Cardiac fibroblast (primary cell): ENCODE data around the gene GNGT2.
"Not testable (repeated sequence)": the region's sequence is repeated elsewhere in the genome, so short reads cannot be mapped to it uniquely, and the experiment has no call there.

Experiments used
- DNase-seq, 2 donors: peaks; one replicate each; pipeline versions ENCODE4 v3.0.0 to v3.0.0-alpha.2; 2010; ENCODE audit warnings: low read depth in 2 of 2
- H3K4me3 ChIP-seq, 2 donors: replicated peaks in 1 of 2; 1 replicate in 1 of 2; 2 replicates in 1 of 2; pipeline ENCODE4 v1.5.1; 2011; ENCODE audit warnings: low read depth in 2 of 2, low read length in 2 of 2, mild to moderate bottlenecking in 2 of 2, moderate library complexity in 1 of 2
- TF ChIP-seq, protein P1 (sequence below): IDR thresholded peaks from one replicate; pipeline ENCODE4 v1.5.1; 2011; ENCODE audit warnings: low read depth, mild to moderate bottlenecking, low read length, inconsistent platforms

GNGT2 gene

DNA sequence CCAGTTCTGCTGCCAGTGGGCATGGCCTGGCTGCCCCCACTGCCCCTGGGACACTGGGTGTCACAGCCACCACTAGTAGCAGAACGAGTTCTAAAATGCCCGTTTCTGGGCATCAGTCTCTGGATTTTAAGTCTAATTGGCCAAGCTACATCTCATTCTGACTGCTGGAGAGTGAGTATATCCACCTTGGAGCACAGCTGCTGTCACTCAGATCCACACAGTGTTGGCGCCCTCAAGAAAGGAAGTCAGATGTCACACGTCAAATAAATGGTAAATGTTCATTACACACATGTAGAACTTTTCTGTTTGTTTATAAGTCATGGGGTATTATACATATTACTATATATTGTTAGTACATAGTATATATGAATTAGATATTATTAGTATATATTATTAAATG, 19.4 kb downstream of the GNGT2 start:
- no peak for DNase-seq
- H3K4me3 ChIP-seq = no peak overlapping the region

DNA sequence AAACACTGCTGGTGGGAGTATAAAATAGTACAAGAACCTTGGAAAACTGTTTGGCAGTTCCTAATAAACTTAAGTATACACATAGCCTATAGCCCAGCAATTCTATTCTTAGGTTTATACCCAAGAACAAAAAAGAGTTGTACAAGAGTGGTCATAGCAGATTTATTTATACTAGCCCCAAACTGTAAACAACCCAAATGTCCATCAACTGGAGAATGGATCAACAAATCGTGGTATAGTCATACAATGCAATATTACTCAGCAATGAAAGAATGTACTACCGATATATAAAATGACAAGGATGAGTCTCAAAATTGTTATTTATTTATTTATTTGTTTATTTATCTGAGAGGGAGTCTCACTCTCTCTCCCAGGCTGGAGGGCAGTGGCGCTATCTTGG, 23.1 kb downstream of the GNGT2 start:
- no peak for DNase-seq
- H3K4me3 ChIP-seq = no peak overlapping the region
- TF ChIP-seq, protein P1, sequence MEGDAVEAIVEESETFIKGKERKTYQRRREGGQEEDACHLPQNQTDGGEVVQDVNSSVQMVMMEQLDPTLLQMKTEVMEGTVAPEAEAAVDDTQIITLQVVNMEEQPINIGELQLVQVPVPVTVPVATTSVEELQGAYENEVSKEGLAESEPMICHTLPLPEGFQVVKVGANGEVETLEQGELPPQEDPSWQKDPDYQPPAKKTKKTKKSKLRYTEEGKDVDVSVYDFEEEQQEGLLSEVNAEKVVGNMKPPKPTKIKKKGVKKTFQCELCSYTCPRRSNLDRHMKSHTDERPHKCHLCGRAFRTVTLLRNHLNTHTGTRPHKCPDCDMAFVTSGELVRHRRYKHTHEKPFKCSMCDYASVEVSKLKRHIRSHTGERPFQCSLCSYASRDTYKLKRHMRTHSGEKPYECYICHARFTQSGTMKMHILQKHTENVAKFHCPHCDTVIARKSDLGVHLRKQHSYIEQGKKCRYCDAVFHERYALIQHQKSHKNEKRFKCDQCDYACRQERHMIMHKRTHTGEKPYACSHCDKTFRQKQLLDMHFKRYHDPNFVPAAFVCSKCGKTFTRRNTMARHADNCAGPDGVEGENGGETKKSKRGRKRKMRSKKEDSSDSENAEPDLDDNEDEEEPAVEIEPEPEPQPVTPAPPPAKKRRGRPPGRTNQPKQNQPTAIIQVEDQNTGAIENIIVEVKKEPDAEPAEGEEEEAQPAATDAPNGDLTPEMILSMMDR = no peak

More for the DNA sequence above, 19.4 kb downstream of the GNGT2 start:
- TF ChIP-seq, protein P1 = no peak

DNA sequence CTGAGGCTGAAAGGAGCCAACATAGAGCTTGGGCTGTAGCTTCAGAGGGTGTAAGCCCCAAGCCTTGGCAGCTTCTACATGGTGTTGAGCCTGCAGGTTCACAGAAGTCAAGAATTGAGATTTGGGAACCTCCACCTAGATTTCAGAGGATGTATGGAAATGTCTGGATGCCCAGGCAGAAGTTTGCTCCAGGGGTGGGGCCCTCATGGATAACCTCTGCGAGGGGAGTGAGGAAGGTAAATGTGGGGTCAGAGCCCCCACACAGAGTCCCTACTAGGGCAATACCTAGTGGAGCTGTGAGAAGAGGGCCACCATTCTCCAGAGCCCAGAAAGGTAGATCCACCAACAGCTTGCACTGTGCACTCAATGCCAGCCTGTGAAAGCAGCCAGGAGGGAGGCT, 25.0 kb downstream of the GNGT2 start:
- DNase-seq, H3K4me3 ChIP-seq: not testable (repeated sequence)

DNA sequence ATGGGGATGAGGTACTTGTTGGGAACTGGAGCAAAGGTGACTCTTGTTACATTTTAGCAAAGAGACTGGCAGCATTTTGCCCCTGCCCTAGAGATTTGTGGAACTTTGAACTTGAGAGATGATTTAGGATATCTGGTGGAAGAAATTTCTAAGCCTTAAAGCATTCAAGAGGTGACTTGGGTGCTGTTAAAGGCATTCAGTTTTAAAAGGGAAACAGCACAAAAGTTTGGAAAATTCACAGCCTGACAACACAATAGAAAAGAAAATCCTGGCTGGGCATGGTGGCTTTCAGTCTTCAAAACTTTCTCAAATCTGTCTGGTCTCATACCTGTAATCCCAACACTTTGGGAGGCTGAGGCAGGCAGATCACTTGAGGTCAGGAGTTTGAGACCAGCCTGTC, 25.9 kb downstream of the GNGT2 start:
- DNase-seq, H3K4me3 ChIP-seq: not testable (repeated sequence)

DNA sequence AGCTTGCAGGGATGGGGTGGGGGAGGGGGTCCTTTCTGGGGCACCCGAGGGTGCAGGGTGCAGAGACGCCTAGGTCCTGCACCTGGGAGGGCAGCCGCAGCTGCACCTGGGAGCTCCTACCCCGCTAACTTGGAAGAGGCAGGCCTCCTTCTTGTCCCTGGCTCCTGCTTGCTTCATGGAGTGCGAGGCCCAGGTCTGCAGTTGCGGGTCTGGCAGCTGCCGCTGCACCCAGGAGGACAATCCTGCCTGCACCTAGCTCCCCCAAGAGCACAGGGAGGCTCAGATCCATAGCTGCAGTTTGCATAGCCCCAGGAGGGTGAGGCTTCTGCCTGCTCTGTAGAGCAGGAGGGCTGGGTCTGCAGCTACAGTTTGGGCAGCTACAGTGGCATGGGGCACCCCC, 26.6 kb downstream of the GNGT2 start:
- TF ChIP-seq, protein P1 = no peak
- no peak for DNase-seq
- no peak overlapping the region for H3K4me3 ChIP-seq

DNA sequence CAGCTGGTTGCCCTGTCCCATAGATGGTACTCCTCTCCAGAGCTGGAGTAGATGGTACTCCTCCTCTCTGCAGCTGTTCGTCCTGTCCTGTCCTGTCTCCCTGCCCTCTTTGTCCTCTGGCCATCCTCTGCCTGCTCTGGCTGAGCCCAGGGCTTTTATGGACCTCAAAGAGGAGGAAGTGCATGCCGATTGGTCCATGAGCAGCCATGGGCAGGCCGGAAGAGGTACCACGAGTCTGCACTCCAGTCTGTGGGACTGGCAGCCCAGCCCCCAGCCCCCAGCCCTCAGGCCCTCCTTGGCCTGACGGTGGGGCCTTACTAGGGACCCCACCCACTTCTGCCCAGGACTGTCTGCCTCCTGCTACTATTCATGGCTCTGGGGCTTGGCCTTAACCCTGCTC, 27.0 kb downstream of the GNGT2 start:
- no peak for DNase-seq
- TF ChIP-seq, protein P1 = no peak
- no peak overlapping the region for H3K4me3 ChIP-seq

DNA sequence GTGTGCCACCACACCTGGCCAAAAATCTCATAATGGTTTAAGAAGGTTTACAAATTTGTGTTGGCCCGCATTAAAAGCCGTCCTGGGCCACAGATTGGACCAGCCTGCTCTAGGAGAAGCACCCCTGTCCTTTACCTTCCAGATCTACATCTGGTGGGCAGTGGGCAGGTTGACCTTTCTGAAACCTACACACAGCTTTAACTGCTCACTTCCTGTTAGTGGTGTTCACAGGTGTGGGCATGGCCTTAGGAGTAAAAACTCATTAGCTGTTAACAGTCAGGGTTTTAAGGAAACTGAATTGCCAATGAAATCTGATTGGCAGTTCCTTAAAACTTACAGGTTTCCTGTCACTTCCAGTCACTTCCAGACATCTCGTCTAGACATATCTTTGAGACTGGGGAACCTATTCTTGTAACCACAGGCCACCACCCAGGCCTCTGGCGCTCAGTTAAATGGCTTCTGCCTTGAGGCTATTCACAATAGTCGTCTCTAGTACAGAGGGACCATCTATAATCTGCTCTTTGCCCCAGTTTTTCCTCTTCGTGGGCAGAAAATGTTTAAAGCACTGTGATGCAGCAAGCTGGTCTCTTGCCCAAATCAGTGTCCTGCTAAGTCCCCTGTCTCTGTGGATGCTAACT, 29.3 kb downstream of the GNGT2 start:
- TF ChIP-seq, protein P1 = no peak
- no peak for DNase-seq
- no peak overlapping the region for H3K4me3 ChIP-seq

DNA sequence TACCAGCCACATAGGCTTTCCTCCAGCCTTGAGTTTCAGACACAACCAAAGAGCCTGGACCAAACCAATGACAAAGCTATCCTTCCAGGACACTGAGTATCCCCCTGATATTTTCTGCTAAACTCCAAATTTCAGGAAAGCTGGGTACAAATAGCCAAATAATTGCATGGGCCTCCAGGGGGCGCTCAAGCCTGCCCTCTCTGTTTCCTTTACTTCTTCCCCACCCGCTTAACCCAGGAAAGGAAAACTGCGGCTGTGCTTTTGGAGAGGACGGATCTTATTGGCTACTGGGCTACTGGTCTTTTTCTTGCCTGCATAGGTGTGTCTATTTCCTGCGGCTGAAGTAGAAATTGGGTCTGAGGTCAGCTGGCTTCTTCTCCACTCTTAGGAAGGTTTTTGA, 30.1 kb downstream of the GNGT2 start:
- DNase-seq = peak; percentile 72 to 73
- TF ChIP-seq, protein P1 = peak; percentile 90
- H3K4me3 ChIP-seq = no peak overlapping the region

DNA sequence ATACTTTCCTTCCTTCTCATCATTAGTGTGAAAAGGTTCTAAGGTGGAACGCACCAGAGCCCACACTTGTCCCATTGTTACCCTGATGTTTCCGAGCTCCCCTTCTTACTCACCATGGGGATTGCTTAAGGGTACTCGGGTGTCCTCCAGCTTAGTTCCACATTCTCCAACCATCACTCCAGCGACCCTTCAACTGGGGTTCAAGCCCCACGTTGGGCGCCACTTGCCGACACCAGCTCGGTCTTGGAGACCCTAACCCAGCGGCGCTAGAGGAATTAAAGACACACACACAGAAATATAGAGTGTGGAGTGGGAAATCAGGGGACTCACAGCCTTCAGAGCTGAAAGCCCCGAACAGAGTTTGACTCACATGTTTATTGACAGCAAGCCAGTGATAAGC, 34.4 kb downstream of the GNGT2 start:
- not testable (repeated sequence) for DNase-seq, H3K4me3 ChIP-seq

DNA sequence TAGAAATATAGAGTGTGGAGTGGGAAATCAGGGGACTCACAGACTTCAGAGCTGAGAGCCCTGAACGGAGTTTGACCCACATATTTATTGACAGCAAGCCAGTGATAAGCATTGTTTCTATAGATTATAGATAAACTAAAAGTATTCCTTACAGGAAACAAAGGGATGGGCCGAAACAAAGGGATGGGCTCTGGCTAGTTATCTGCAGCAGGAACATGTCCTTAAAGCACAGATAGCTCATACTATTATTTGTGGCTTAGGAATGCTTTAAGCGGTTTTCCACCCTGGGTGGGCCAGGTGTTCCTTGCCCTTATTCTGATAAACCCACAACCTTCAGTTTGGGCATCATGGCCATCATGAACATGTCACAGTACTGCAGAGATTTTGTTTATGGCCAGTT, 39.7 kb downstream of the GNGT2 start:
- DNase-seq, H3K4me3 ChIP-seq: not testable (repeated sequence)
